UCSD-AML1 (cell line): ENCODE results near the gene C1orf232.
A peak's percentile ranks its signal among the peaks of the same experiment; 100 is the strongest.

Experiments
- DNase-seq: peaks from one replicate; lab custom pipeline; 2025; ENCODE audit not compliant: unreplicated experiment; lab: John Stamatoyannopoulos, UW

The C1orf232 gene

DNA sequence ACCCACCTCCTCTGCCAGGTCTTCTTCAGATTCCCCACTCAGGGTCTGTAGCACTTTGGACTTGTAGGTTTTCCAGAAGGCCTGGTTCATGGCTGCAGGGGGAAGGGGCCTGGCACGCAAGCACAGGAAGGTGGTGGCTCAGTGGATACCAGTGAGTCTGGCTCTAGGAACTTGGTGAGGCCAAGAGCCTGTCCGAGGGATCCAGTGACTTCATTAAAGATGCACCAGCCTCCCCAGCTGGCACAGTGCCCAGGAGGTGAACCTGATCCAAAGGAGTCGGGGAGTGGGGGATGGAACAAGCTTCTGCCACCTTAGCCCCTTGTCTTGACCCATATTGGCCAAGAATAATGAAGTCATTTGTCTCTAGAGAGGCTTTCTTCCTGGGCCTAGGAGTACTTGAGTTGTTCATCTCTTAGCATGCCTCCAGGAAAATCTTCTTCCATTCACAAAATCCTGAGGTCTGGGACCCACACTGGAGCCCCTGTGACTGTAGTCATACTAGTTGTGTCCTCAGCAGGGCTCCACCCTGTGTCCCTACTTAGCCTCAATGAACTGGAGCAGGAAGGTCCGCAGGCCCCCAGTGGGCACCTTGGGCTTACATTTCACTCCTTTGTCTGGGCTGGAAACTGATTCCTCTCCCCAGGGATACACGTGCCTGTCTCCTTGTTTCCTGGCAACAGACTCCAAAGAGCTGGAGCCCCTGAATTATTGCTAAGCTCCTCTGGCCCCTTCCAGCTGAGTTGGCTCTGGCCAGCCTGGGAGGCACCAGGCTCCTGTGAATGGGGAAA lies at the start of gene C1orf232:
Gene C1orf232, minus strand, starts transcription at position 554 of the 788 bp plus-strand sequence. Its CDS starts 464 bp downstream, at position 90.
- DNase-seq = no peak

DNA sequence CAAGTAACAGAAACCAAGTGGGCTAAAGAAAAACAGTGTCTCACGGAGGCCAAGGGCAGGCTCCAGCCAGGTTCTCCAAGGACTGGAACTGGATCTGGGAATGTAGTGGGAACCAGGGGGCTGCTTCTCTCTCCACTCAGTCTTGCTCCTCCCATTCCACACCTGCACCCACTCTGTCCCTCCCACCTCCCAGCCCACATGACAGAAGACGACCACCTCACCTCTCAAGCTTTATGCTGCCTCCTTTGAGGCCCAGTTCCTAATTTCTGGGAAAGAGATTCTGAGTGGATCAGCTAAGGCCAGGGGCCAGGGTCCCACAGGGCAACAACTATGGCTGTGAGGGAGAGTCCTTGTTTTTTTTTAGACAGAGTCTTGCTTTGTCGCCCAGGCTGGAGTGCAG lies 46.5 kb upstream of the C1orf232 start:
- no peak for DNase-seq

DNA sequence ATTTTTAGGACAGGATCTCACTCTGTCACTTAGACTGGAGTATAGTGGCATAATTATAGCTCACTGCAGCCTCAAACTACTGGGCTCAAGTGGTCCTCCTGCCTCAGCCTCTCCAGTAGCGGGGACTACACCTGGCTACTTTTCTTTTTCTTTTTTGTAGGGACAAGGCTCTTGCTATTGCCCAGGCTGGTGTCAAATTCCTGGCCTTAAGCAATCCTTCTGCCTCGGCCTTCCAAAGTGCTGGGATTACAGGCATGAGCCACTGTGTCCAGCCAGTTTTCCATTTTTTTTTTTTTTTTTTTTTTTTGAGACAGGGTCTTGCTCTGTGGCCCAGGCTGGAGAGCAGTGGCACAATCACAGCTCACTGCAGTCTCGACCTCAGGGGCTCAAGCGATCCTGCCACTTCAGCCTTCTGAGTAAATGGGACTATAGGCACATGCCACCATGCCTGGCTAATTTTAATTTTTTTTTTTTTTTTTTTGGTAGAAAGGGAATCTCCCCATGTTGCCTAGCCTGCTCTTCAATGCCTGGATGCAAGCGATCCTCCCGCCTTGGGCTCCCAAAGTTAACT lies 44.7 kb upstream of the C1orf232 start:
- DNase-seq = no peak

DNA sequence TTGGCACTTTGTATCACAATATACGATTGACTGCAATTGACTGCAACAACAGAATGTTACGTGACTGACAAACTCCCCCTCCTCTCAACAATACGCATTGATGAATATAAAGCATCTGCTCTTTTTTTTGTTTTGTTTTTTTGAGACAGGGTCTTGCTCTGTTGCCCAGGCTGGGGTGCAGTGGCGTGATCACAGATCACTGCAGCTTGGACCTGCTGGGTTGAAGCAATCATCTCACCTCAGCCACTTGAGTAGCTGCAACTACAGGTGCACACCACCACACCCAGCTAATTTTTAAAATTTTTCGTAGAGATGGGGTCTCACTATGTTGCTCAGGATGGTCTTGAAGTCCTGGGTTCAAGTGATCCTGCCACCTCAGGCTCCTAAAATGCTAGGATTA lies 44.0 kb upstream of the C1orf232 start:
- no peak for DNase-seq

DNA sequence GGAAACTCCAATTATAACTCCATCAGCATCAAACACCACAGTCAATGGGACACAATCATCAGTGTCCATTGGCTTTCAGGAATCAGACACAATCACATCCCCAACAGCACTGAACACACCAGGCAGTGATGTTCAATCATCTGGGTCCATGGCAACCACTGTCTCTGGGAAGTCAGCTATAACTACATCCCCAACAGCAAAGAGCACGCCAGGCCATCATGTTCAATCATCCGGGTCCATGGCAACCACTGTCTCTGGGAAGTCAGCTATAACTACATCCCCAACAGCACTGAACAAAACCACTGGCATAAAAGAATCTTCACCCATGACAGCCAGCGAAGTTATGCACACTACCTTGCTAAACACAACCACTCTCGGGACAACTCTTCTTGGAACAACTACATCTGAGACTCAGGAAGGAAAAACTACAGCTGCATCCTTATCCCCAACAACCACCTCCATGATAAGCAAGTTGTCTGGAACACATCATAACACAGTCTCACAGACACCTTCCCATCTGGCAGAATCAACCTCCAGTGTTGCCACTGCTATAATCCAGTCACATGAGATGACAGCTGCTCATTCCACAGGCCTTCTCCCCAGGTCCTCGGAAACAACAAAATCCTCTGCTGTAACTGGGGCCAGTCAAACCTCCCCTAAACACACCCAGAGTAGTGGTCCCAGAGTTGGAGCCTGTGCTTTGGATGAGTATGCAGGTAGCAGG lies 41.5 kb upstream of the C1orf232 start:
- DNase-seq = no peak

DNA sequence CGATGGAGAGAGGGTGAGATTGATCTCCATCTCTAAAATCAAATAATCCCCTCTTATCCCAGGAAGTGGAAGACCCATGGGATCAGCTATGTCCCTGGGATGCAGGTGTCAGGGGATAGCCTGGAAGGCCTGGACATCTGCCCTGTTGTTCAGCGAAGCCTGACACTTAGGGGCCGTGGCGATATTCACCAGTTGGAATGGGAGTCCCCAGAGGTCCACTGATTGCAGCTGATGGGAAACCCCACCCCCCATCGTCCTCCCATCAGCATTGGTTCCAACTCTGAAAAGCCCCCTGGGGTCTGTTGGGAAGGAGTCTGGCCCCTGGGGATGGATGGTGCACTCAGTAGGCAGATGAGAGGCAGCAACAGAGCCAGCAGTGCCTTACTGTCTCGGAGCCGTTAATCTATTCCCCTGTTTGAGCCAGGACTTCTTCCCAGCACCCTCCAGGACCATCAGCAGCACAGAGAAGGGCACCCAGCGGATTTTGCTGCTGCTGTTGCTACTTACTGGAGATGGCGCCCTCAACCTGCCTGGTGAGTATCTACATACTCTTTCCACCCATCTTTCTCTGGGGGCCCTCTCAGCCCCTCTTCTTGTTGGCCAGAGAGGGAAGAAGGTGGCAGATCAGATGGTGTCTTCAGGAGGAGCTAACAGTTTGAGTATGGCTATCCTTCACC lies 35.0 kb upstream of the C1orf232 start:
- DNase-seq = peak; percentile 21

DNA sequence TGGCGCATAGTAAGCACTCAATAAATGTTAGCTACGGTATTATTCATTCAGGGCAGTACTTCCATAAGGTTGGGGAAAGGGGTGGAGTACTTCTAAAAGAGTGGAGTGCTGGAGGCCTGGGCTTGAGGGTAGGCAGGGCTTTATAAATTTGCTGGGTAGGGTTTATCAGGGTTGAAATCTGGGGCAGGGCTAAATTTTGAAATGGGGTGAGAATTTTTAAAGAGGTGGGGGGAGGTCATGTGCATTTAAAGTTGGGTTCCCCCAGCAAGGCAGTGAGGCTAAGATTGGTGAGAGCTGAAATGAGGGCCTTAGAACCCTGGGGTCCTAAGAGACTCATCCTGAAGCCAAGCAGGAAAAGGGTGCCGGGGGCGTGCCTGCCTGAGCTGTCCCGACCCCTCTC lies 31.6 kb upstream of the C1orf232 start:
- no peak for DNase-seq

DNA sequence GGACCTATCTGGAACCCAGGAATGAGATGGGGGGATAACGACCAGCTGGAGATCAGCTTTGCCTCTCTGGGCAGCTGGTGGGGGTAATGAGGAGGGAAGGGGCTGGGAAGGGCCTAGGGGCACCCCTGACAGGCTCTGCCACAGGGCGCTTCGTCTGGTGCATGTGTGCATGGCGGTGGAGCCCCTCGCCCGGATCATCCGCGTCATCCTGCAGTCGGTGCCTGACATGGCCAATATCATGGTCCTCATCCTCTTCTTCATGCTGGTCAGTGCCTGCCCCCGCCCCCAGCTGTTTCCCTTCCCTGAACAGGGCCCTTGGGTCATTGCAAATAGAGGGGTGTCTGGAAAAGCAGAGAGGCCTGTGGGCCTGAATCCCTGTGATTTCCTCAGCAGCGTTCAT lies 29.1 kb upstream of the C1orf232 start:
- DNase-seq = no peak

DNA sequence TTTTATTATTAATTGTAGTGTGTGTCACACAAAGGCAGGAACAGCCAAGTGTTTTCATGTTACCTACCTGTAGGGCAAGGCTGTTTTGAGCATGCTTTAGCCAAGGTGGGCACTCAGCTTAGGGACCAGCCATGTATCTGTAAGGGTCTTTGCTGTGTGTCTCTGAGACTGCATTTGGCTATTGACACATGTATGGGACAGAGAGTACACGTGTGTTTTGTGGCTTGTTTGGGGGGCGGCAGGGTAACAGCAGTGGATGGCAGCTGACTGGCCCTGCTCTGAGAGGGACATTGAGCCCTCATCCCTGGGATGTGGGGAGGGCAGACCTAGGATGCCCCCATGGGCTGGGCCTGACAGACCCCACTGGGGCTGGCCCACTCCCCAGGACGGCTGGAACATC lies 28.5 kb upstream of the C1orf232 start:
- DNase-seq = no peak

DNA sequence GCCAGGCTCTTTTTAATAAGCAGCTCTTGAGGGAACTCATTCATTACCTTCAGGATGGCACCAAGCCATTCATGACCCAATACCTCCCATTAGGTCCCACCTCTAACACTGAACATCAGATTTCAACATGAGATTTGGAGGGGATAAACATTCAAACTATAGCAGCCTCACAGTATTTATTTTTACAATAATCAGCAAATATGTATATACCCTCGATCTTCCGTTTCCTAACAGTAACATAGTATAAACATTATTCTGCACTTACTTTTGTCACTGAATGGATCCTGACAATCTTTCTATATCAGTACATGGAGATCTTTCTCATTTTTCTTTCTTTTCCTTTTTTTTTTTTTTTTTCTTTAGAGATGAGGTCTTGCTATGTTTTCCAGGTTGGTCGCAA lies 27.0 kb upstream of the C1orf232 start:
- no peak for DNase-seq

DNA sequence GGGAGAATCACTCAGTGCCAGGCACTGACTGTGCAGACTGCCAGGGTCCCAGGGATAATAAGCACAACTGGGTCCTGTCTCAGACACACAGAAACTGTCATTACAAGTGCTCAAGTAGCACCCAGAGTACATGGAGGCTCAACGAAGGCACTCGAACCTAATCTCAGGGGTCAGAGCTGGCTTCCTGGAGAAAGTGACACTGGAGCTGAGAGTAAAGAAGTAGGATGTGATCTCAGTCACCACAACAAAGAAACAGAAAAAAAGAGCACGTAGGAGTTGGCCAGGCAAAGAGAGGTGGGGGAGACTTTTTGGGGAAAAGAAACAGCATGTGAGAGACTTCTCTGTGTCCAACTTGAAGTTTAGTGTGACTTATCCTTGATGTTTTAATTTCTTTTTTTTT lies 23.0 kb upstream of the C1orf232 start:
- DNase-seq = no peak

DNA sequence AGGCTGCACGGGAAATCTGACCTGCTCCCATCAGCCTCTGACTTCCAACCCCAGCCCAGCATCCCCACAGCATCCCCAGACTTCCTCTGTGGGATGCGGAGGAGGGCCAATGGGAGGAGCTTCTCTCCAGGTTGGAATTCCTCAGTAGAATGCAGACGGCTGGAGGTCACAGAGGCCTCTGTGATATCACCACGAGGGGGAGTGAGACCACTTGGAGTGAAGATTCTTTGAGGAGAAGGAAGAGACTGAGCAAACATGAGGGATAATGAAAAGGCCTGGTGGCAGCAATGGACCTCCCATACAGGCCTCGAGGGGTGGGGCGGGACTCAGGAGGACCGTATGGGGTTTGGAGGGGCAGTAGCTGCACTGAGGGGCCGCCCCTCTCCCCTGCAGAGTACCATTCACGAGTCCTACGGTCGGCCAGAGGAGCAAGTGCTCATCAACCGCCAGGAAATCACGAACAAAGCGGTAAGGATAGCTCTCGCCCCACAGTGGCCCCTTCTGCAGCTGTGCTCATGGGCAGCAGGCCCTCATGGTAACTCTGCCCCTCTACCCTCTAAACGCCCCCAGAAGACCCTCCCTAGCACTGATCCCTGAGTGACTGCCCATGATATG lies 21.7 kb upstream of the C1orf232 start, which contains the start of gene CATSPER4:
Gene CATSPER4, plus strand, starts transcription at position 230 of the 615 bp plus-strand sequence. Its CDS starts 26 bp downstream, at position 256.
- DNase-seq = no peak

DNA sequence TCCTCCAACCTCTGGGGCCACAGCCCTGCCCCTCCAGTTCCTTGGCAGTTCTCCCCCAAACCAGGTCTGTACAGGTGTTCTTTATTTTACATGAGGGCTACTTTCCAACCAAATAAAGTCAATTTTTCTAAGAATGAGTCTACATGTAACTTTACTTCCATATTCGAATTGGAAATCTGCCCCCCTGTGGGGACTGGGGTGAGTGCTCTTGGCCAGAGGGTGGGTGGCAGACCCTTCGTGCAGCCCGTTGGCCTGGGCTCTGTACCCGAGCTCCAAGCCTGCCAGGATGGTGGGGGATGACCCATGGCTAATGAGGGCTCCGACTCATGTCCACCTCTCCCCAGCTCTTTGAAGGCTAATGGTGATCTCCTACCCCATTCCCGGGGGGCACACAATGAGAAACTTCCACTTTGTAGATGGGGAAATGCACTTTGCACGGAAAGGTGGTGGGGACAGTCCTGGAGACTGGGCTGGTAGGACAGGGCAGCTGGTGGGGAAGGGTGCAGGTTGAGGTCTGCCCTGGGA lies 21.1 kb upstream of the C1orf232 start:
- DNase-seq = no peak

DNA sequence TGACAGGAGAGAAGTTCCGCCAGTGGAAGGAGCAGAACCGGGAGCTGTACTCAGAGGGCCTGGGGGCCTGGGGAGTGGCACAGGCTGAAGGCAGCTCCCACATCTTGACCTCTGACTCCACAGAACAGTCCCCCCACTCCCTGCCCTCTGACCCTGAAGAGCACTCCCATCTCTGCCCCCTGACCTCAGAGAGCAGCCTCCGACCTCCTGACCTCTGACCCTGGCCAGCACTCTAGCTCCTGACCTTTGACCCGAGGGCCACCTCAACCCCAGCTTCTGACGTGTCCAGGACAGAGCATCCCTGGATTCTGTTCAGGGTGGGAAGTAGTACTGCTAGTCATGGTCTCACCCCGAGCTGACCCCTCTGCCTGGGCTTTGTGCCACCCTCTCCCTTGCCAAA lies 20.6 kb upstream of the C1orf232 start:
- no peak for DNase-seq

DNA sequence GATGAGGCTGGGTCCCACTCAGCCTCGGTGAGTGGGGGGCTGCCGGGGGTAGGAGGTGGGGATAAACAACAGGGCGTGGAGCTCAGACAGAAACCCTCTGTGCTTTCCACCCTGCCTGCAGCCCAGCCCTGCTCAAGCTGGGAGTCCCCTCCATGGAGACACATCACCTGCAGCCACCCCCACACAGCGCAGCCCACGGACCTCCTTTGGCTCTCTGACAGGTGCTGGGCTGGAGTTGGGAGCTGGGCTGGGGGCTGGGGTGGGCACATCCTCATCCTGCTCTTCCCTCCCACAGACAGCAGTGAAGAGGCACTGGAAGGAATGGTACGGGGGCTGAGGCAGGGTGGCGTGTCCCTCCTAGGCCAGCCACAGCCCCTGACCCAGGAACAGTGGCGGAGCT lies 19.7 kb upstream of the C1orf232 start:
- no peak for DNase-seq

DNA sequence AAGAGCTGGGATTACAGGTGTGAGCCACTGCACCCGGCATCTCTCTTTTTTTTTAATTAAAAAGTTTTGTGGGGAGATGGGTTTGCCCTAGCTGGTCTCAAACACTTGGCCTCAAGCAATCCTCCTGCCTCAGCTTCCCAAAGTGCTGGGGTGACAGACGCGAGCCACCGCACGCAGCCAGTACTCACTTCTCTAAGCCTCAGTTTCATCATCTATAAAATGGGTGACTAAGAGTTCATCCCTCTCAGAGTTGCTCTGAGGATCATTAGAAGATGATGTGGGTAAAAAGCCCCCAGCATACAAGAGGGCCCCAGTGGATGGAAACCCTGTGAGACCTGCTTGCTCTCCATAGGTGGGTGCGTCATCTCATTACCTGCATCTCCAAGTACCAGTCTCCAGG lies 19.1 kb upstream of the C1orf232 start:
- no peak for DNase-seq

DNA sequence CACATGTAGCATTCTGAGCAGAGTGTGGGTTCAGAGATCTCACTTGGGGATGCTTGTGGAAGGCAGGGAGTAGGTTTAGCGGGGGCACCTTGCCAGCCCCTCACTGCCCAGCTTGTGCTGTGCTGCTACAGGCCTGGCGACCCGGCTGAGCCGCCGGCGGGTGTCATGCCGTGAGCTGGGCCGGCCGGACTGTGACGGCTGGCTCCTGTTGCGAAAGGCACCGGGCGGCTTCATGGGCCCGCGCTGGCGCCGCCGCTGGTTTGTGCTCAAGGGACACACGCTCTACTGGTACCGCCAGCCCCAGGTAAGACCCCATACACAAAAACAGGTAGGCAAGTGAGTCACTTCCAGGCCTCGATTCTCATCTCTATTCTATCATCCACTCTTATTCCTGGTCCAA lies 16.1 kb upstream of the C1orf232 start:
- DNase-seq = no peak

DNA sequence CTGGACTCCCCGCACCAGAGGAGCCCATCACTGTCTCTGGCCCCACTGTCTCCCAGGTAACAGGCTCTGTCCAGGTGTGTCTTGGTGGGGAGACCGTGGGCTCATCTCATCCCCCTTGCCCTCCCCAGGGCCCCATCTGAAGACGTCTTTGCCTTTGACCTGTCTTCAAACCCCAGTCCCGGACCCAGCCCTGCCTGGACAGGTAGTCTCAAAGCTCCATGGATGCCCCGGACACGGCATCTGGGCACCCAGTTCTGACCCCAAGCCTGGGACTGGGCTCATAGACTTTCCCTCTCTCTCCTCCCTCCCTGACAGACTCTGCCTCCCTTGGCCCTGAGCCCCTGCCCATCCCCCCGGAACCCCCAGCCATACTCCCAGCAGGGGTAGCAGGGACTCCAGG lies 15.3 kb upstream of the C1orf232 start:
- no peak for DNase-seq

DNA sequence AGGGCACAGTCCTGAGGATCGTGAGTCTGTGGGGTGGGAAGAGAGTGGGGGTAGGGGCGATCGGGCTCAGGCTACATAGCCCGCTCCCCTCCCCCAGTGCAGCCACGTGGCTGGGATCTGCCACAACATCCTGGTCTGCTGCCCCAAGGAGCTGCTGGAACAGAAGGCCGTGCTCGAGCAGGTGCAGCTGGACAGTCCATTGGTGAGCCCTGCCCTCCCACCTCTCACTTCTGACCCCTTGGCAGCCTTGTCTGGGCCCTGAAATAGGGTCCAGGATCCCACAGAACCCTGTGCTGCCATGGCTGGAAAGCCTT lies 13.6 kb upstream of the C1orf232 start:
- no peak for DNase-seq

DNA sequence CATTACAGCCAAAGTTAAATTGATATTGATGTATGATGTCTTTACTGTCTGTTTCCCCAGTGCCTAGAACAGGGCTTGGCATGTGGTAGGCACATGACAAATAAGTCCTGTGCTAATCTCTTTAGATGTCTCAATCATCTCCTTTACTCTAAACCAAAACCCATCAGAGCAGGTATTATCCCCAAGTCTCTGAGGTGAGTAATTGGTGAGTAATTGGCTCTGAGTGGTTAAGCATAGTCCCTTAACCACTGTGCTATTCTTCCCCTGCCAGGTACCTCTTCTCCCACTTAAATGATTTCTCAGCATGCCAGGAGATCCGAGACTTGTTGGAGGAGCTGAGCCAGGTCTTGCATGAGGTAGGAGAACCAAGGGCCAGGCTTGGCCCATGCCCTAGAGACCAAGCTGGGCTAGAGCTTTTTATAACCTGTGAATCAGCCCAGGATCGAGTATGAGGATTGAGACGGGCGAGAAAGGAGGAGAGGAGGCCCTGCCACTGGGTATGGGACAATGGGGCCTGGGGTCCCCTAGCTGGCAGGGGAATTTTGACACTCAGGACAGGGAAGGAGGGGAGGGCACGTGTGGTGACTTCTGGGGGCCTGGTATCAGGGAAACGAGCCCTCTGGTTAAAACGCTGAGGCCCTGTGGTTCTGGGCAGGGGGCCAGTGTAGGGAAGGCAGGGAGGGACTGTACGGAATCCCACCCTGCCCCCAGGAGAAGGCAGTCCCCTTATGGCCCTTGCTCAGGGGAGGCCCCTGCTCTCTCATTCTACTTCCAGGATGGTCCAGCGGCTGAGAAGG lies 13.0 kb upstream of the C1orf232 start:
- DNase-seq = no peak
